HepG2 (cell line): ENCODE data around the gene INTS4. TPM values are rescaled to one million over a fixed set of nuclear protein-coding genes. Genes with fewer than 3 reads are reported as not detected.

Experiments used
- ATAC-seq: fragments of 200-7000 bp; cut with Tn5 transposase; 3 replicates; pipeline ENCODE4 v1.9.1; 2020; ENCODE audit warnings: mild to moderate bottlenecking, moderate library complexity
- BruUV-seq: library from RNA; stranded (reverse); fragments of 400-500 nt; replicated peaks from 2 replicates; lab custom pipeline; 2021; lab: Mats Ljungman, UMichigan
- CTCF ChIA-PET: fragments of 300-600 bp; formaldehyde crosslinking; extraction: SDS; loops from one replicate; lab custom pipeline; 2021; ENCODE audit warnings: low total read pairs, inconsistent platforms, low intra/inter-chr PET ratio; lab: Yijun Ruan, JAX
- POLR2A ChIA-PET: fragments of 350-600 bp; sonication (Branson Sonifier 250); formaldehyde crosslinking; loops from one replicate; lab custom pipeline; 2020; ENCODE audit warnings: antibody characterized with exemption, inconsistent platforms; lab: Yijun Ruan, JAX
- DNase-seq: peaks from one replicate; pipeline ENCODE4 v3.0.0-alpha.2; 2015; ENCODE audit warnings: low spot score
- FAIRE-seq: peaks from 3 replicates; lab custom pipeline; 2011; peaks lifted over from hg19 to GRCh38; lab: Jason Lieb, UNC
- H2AFZ ChIP-seq: one replicate; pipeline ENCODE4 v1.6.1; 2011; ENCODE audit warnings: low read length, inconsistent platforms
- H3K27ac ChIP-seq: fragments of 300-600 bp; 3 replicates; pipeline ENCODE4 v1.8.0; 2011; ENCODE audit warnings: mixed run types, mild to moderate bottlenecking, mixed read lengths, low read length, inconsistent platforms; ENCODE audit not compliant: insufficient read depth; ENCODE audit errors: extremely low read length
- H3K27me3 ChIP-seq, 2 experiments: fragments of 200-600 bp in 1 of 2; 2 replicates in 1 of 2; 3 replicates in 1 of 2; pipeline versions ENCODE4 v1.6.0 to v1.8.0; 2011; ENCODE audit warnings: low read length in 2 of 2, mild to moderate bottlenecking in 2 of 2, moderate library complexity in 2 of 2, inconsistent platforms in 1 of 2; ENCODE audit not compliant: insufficient read depth in 2 of 2, control insufficient read depth in 1 of 2
- H3K36me3 ChIP-seq, 2 experiments: fragments of 200-600 bp in 1 of 2; replicated peaks in 1 of 2; 2 replicates in 1 of 2; 3 replicates in 1 of 2; pipeline versions ENCODE4 v1.5.1 to v1.8.0; 2011; ENCODE audit warnings: low read length in 2 of 2, inconsistent platforms in 1 of 2; ENCODE audit not compliant: insufficient read depth in 2 of 2, control insufficient read depth in 1 of 2
- H3K4me1 ChIP-seq: 2 replicates; pipeline ENCODE4 v1.5.1; 2012; ENCODE audit warnings: low read length, inconsistent platforms; ENCODE audit not compliant: insufficient read depth
- H3K4me2 ChIP-seq: 2 replicates; pipeline ENCODE4 v1.6.0; 2011; ENCODE audit warnings: low read depth, low read length, inconsistent platforms
- H3K4me3 ChIP-seq, 3 experiments: fragments of 200-600 bp in 1 of 3; sonication (generic), shearing (Covaris generic) in 1 of 3; replicated peaks in 1 of 3; 2 replicates each; pipeline ENCODE4 v1.5.1; 2011 to 2016; ENCODE audit warnings: low read length in 3 of 3, inconsistent platforms in 2 of 3, low read depth in 2 of 3, mild to moderate bottlenecking in 2 of 3, control low read depth in 1 of 3, mixed read lengths in 1 of 3; ENCODE audit not compliant: insufficient read depth in 1 of 3
- H3K79me2 ChIP-seq: one replicate; pipeline ENCODE4 v1.6.1; 2011; ENCODE audit warnings: low read length, inconsistent platforms; ENCODE audit not compliant: insufficient read depth
- H3K9ac ChIP-seq: 2 replicates; pipeline ENCODE4 v1.6.0; 2011; ENCODE audit warnings: mild to moderate bottlenecking, low read depth, low read length, inconsistent platforms; ENCODE audit not compliant: insufficient read depth
- H3K9me3 ChIP-seq: 2 replicates; pipeline ENCODE4 v1.5.1; 2012; ENCODE audit warnings: mild to moderate bottlenecking, low read length
- H4K20me1 ChIP-seq: 2 replicates; pipeline ENCODE4 v1.6.0; 2011; ENCODE audit warnings: inconsistent platforms, mild to moderate bottlenecking, low read length, moderate library complexity; ENCODE audit not compliant: insufficient read depth
- TCF7 ChIP-seq: sonication (generic); IDR thresholded peaks from 2 replicates; pipeline ENCODE4 v1.6.1; 2016; ENCODE audit warnings: antibody characterized with exemption, low read depth
- ZBTB20 ChIP-seq: sonication (generic); formaldehyde crosslinking; IDR thresholded peaks from 2 replicates; pipeline ENCODE4 v1.8.1; 2023; ENCODE audit warnings: missing genetic modification reagents, low read depth, mild to moderate bottlenecking, borderline replicate concordance
- ZNF552 ChIP-seq: sonication (generic); formaldehyde crosslinking; IDR thresholded peaks from 2 replicates; pipeline ENCODE4 v1.9.0; 2022; ENCODE audit warnings: missing genetic modification reagents, mild to moderate bottlenecking, borderline replicate concordance
- ZNF746 ChIP-seq: sonication (generic); formaldehyde crosslinking; IDR thresholded peaks from 2 replicates; pipeline ENCODE4 v1.8.0; 2022; ENCODE audit warnings: mild to moderate bottlenecking, missing genetic modification reagents
- ZNF749 ChIP-seq: sonication (generic); formaldehyde crosslinking; IDR thresholded peaks from 2 replicates; pipeline ENCODE4 v1.8.0; 2022; ENCODE audit warnings: mild to moderate bottlenecking, missing genetic modification reagents, moderate library complexity, borderline replicate concordance
- WGBS: methylation state at CpG from one replicate; pipeline ENCODE4 v1.1.6; 2017; ENCODE audit warnings: low lambda C conversion rate; 5-methylcytosine and 5-hydroxymethylcytosine counted together
- in situ Hi-C: cut with HindIII; loops from 2 replicates; pipeline ENCODE4 v1.10.0; 2017; ENCODE audit warnings: low pct_unique_long_range_greater_than_20kb; ENCODE audit not compliant: extremely low pct_ligation_motif_present
- intact Hi-C: fragments of 100-400 bp; cut with micrococcal nuclease; formaldehyde crosslinking; loops from one replicate; pipeline ENCODE4 v1.10.0; 2022; ENCODE audit not compliant: unreplicated experiment
- polyA plus RNA-seq, 8 experiments: library from polyadenylated mRNA; depleted of rRNA in 3 of 8; stranded (reverse) in 7 of 8; unstranded in 1 of 8; fragments of >200 nt; fragmentation: Illumina TruSeq in 4 of 8; extraction: Trizol in 4 of 8; gene quantifications; 2 replicates each; pipeline versions ENCODE4 v1.2.1 to v1.2.3, GENCODE V29; 2011 to 2016; ENCODE audit warnings: low read depth in 4 of 8, missing spikeins in 1 of 8, mixed read lengths in 1 of 8; ENCODE audit not compliant: insufficient read depth in 1 of 8
- total RNA-seq, 5 experiments: library from RNA; depleted of rRNA; stranded (reverse); fragments of >200 nt; fragmentation: Illumina TruSeq; extraction: Trizol; gene quantifications; 2 replicates each; pipeline ENCODE4 v1.2.3, GENCODE V29; 2016; ENCODE audit warnings: low read depth in 1 of 5
- TF ChIP-seq, protein P1 (sequence below): sonication (generic); formaldehyde crosslinking; IDR thresholded peaks from 2 replicates; pipeline ENCODE4 v1.4.0; 2020; ENCODE audit warnings: missing genetic modification reagents

Gene INTS4
- total and polyA plus RNA-seq, 2 of the 13 experiments (the other 11 are each of a cell fraction or from before 2014, with no cell fraction given), result 37.3 to 44.8 TPM

DNA sequence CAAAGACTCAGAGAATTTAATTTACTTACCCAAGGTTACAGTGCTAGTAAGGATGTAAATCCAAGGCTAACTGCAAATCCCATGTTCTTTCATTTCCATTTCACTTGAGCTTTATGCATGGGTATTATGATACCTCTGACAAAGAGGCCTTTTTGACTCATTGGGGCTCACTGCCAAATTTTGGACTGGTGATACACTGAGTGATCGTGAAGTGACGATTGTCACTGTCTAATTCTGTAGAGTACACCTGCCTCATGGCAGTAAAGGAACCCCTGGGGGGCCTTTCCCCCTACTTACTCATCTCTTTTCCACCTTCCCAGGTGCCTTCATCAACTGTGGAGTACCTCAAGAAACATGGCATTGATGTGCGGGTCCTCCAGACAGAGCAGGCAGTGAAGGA, 122.6 kb downstream of the INTS4 start (continued):
- TF ChIP-seq ZNF749 (CRISPR knock-in tag), result no peak
- no peak for TF ChIP-seq TCF7

DNA sequence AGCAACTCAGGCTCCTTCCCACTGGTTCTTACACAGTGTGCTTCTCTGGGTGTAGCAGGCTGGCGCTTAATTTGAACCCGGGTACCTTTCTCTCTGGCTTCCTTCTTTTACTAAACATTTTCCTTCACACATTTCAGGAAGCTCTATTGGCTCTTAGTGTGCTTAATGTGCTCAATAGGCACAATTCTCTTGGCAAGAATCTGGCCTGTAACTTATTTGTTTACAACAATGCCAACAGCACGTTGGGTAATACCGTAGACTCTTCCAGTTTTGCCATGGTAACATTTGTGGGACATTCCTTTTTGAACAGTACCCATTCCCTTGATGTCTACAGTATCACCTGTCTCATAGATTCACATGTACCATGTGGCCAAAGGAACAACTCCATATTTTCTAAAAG, 125.7 kb downstream of the INTS4 start:
- 91% methylated on average over 4 of the region's 4 CpGs for WGBS

More for the DNA sequence above, 125.7 kb downstream of the INTS4 start:
- no peaks in the 10 kb centered on the region for H3K27me3 ChIP-seq
- H3K4me1 ChIP-seq, result no peaks in the 10 kb centered on the region
- ATAC-seq (no peak), DNase-seq (no peak), FAIRE-seq (no peak)
- no peak overlapping the region for H2AFZ ChIP-seq
- ChIA-PET POLR2A (no interaction called here), CTCF (no interaction called here)
- H3K4me3 ChIP-seq, result no peak overlapping the region
- no peaks in the 10 kb centered on the region for H3K79me2 ChIP-seq
- intact Hi-C loops (no loop called here), in situ Hi-C loops (no loop called here)
- no TSS peak for BruUV-seq
- H3K36me3 ChIP-seq, result peaks cover 2 to 14% of the 10 kb centered on the region in 2 experiments
- no peak overlapping the region for H3K4me2 ChIP-seq
- H3K27ac ChIP-seq, result no peak overlapping the region
- H3K9me3 ChIP-seq, result no peaks in the 10 kb centered on the region
- TF ChIP-seq, protein P1, sequence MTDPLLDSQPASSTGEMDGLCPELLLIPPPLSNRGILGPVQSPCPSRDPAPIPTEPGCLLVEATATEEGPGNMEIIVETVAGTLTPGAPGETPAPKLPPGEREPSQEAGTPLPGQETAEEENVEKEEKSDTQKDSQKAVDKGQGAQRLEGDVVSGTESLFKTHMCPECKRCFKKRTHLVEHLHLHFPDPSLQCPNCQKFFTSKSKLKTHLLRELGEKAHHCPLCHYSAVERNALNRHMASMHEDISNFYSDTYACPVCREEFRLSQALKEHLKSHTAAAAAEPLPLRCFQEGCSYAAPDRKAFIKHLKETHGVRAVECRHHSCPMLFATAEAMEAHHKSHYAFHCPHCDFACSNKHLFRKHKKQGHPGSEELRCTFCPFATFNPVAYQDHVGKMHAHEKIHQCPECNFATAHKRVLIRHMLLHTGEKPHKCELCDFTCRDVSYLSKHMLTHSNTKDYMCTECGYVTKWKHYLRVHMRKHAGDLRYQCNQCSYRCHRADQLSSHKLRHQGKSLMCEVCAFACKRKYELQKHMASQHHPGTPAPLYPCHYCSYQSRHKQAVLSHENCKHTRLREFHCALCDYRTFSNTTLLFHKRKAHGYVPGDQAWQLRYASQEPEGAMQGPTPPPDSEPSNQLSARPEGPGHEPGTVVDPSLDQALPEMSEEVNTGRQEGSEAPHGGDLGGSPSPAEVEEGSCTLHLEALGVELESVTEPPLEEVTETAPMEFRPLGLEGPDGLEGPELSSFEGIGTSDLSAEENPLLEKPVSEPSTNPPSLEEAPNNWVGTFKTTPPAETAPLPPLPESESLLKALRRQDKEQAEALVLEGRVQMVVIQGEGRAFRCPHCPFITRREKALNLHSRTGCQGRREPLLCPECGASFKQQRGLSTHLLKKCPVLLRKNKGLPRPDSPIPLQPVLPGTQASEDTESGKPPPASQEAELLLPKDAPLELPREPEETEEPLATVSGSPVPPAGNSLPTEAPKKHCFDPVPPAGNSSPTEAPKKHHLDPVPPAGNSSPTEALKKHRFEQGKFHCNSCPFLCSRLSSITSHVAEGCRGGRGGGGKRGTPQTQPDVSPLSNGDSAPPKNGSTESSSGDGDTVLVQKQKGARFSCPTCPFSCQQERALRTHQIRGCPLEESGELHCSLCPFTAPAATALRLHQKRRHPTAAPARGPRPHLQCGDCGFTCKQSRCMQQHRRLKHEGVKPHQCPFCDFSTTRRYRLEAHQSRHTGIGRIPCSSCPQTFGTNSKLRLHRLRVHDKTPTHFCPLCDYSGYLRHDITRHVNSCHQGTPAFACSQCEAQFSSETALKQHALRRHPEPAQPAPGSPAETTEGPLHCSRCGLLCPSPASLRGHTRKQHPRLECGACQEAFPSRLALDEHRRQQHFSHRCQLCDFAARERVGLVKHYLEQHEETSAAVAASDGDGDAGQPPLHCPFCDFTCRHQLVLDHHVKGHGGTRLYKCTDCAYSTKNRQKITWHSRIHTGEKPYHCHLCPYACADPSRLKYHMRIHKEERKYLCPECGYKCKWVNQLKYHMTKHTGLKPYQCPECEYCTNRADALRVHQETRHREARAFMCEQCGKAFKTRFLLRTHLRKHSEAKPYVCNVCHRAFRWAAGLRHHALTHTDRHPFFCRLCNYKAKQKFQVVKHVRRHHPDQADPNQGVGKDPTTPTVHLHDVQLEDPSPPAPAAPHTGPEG (CRISPR knock-in tag), result no peak
- TF ChIP-seq ZBTB20, result no peak
- TF ChIP-seq ZNF552 (CRISPR knock-in tag), result no peak
- TF ChIP-seq ZNF746 (CRISPR knock-in tag), result no peak
- no peak overlapping the region for H3K9ac ChIP-seq
- no peaks in the 10 kb centered on the region for H4K20me1 ChIP-seq
